HepG2 (cell line): Measurements from ENCODE around the gene CCDC192. TPM values are rescaled to one million over a fixed set of nuclear protein-coding genes. Genes with fewer than 3 reads are reported as not detected.

Experiments used
- ATAC-seq: fragments of 200-7000 bp; cut with Tn5 transposase; 3 replicates; pipeline ENCODE4 v1.9.1; 2020; ENCODE audit warnings: mild to moderate bottlenecking, moderate library complexity
- BruUV-seq: library from RNA; stranded (reverse); fragments of 400-500 nt; replicated peaks from 2 replicates; lab custom pipeline; 2021; lab: Mats Ljungman, UMichigan
- CTCF ChIA-PET: fragments of 300-600 bp; formaldehyde crosslinking; extraction: SDS; loops from one replicate; lab custom pipeline; 2021; ENCODE audit warnings: low total read pairs, inconsistent platforms, low intra/inter-chr PET ratio; lab: Yijun Ruan, JAX
- POLR2A ChIA-PET: fragments of 350-600 bp; sonication (Branson Sonifier 250); formaldehyde crosslinking; loops from one replicate; lab custom pipeline; 2020; ENCODE audit warnings: antibody characterized with exemption, inconsistent platforms; lab: Yijun Ruan, JAX
- DNase-seq: peaks from one replicate; pipeline ENCODE4 v3.0.0-alpha.2; 2015; ENCODE audit warnings: low spot score
- FAIRE-seq: peaks from 3 replicates; lab custom pipeline; 2011; peaks lifted over from hg19 to GRCh38; lab: Jason Lieb, UNC
- H2AFZ ChIP-seq: one replicate; pipeline ENCODE4 v1.6.1; 2011; ENCODE audit warnings: low read length, inconsistent platforms
- H3K27ac ChIP-seq: fragments of 300-600 bp; 3 replicates; pipeline ENCODE4 v1.8.0; 2011; ENCODE audit warnings: mixed run types, mild to moderate bottlenecking, mixed read lengths, low read length, inconsistent platforms; ENCODE audit not compliant: insufficient read depth; ENCODE audit errors: extremely low read length
- H3K27me3 ChIP-seq, 2 experiments: fragments of 200-600 bp in 1 of 2; 2 replicates in 1 of 2; 3 replicates in 1 of 2; pipeline versions ENCODE4 v1.6.0 to v1.8.0; 2011; ENCODE audit warnings: low read length in 2 of 2, mild to moderate bottlenecking in 2 of 2, moderate library complexity in 2 of 2, inconsistent platforms in 1 of 2; ENCODE audit not compliant: insufficient read depth in 2 of 2, control insufficient read depth in 1 of 2
- H3K36me3 ChIP-seq, 2 experiments: fragments of 200-600 bp in 1 of 2; replicated peaks in 1 of 2; 2 replicates in 1 of 2; 3 replicates in 1 of 2; pipeline versions ENCODE4 v1.5.1 to v1.8.0; 2011; ENCODE audit warnings: low read length in 2 of 2, inconsistent platforms in 1 of 2; ENCODE audit not compliant: insufficient read depth in 2 of 2, control insufficient read depth in 1 of 2
- H3K4me1 ChIP-seq: 2 replicates; pipeline ENCODE4 v1.5.1; 2012; ENCODE audit warnings: low read length, inconsistent platforms; ENCODE audit not compliant: insufficient read depth
- H3K4me2 ChIP-seq: 2 replicates; pipeline ENCODE4 v1.6.0; 2011; ENCODE audit warnings: low read depth, low read length, inconsistent platforms
- H3K4me3 ChIP-seq, 3 experiments: fragments of 200-600 bp in 1 of 3; sonication (generic), shearing (Covaris generic) in 1 of 3; replicated peaks in 1 of 3; 2 replicates each; pipeline ENCODE4 v1.5.1; 2011 to 2016; ENCODE audit warnings: low read length in 3 of 3, inconsistent platforms in 2 of 3, low read depth in 2 of 3, mild to moderate bottlenecking in 2 of 3, control low read depth in 1 of 3, mixed read lengths in 1 of 3; ENCODE audit not compliant: insufficient read depth in 1 of 3
- H3K79me2 ChIP-seq: one replicate; pipeline ENCODE4 v1.6.1; 2011; ENCODE audit warnings: low read length, inconsistent platforms; ENCODE audit not compliant: insufficient read depth
- H3K9ac ChIP-seq: 2 replicates; pipeline ENCODE4 v1.6.0; 2011; ENCODE audit warnings: mild to moderate bottlenecking, low read depth, low read length, inconsistent platforms; ENCODE audit not compliant: insufficient read depth
- H3K9me3 ChIP-seq: 2 replicates; pipeline ENCODE4 v1.5.1; 2012; ENCODE audit warnings: mild to moderate bottlenecking, low read length
- H4K20me1 ChIP-seq: 2 replicates; pipeline ENCODE4 v1.6.0; 2011; ENCODE audit warnings: inconsistent platforms, mild to moderate bottlenecking, low read length, moderate library complexity; ENCODE audit not compliant: insufficient read depth
- EED ChIP-seq: sonication (generic); formaldehyde crosslinking; IDR thresholded peaks from 2 replicates; pipeline ENCODE4 v1.5.0; 2020; ENCODE audit warnings: mild to moderate bottlenecking, missing genetic modification reagents
- RAD21 ChIP-seq: fragments of 450-650 bp; formaldehyde crosslinking; IDR thresholded peaks from 2 replicates; pipeline ENCODE4 v1.5.0; 2020; ENCODE audit warnings: mild to moderate bottlenecking
- SMC3 ChIP-seq: IDR thresholded peaks from 2 replicates; pipeline ENCODE4 v1.6.1; 2011; ENCODE audit warnings: low read length, improper control_type of control experiment
- STAG1 ChIP-seq: sonication (generic); formaldehyde crosslinking; IDR thresholded peaks from 2 replicates; pipeline ENCODE4 v1.4.0; 2020; ENCODE audit warnings: missing genetic modification reagents
- TFAP4 ChIP-seq: sonication (generic); IDR thresholded peaks from 2 replicates; pipeline ENCODE4 v1.6.1; 2016; ENCODE audit warnings: low read depth, borderline replicate concordance
- WGBS: methylation state at CpG from one replicate; pipeline ENCODE4 v1.1.6; 2017; ENCODE audit warnings: low lambda C conversion rate; 5-methylcytosine and 5-hydroxymethylcytosine counted together
- in situ Hi-C: cut with HindIII; loops from 2 replicates; pipeline ENCODE4 v1.10.0; 2017; ENCODE audit warnings: low pct_unique_long_range_greater_than_20kb; ENCODE audit not compliant: extremely low pct_ligation_motif_present
- intact Hi-C: fragments of 100-400 bp; cut with micrococcal nuclease; formaldehyde crosslinking; loops from one replicate; pipeline ENCODE4 v1.10.0; 2022; ENCODE audit not compliant: unreplicated experiment
- polyA plus RNA-seq, 8 experiments: library from polyadenylated mRNA; depleted of rRNA in 3 of 8; stranded (reverse) in 7 of 8; unstranded in 1 of 8; fragments of >200 nt; fragmentation: Illumina TruSeq in 4 of 8; extraction: Trizol in 4 of 8; gene quantifications; 2 replicates each; pipeline versions ENCODE4 v1.2.1 to v1.2.3, GENCODE V29; 2011 to 2016; ENCODE audit warnings: low read depth in 4 of 8, missing spikeins in 1 of 8, mixed read lengths in 1 of 8; ENCODE audit not compliant: insufficient read depth in 1 of 8
- total RNA-seq, 5 experiments: library from RNA; depleted of rRNA; stranded (reverse); fragments of >200 nt; fragmentation: Illumina TruSeq; extraction: Trizol; gene quantifications; 2 replicates each; pipeline ENCODE4 v1.2.3, GENCODE V29; 2016; ENCODE audit warnings: low read depth in 1 of 5
- TF ChIP-seq, protein P1 (sequence below): sonication (generic); formaldehyde crosslinking; IDR thresholded peaks from 2 replicates; pipeline ENCODE4 v1.5.0; 2020; ENCODE audit warnings: mild to moderate bottlenecking, missing genetic modification reagents, moderate library complexity
- TF ChIP-seq, protein P2 (sequence below): sonication (generic); formaldehyde crosslinking; IDR thresholded peaks from 2 replicates; pipeline ENCODE4 v1.8.0; 2022; ENCODE audit warnings: mild to moderate bottlenecking, missing genetic modification reagents, moderate library complexity

CCDC192 gene
- total and polyA plus RNA-seq, 2 of the 13 experiments (the other 11 are each of a cell fraction or from before 2014, with no cell fraction given): not detected

- Histone ChIP-seq H3K4me3 (no peak overlapping the region), H3K27me3 (no peaks in the 10 kb centered on the region), H3K4me1 (peaks cover 9% of the 10 kb centered on the region), H4K20me1 (no peaks in the 10 kb centered on the region), H3K9ac (no peak overlapping the region), H3K9me3 (no peaks in the 10 kb centered on the region), H3K79me2 (no peaks in the 10 kb centered on the region), H3K36me3 (no peaks in the 10 kb centered on the region), H3K27ac (no peak overlapping the region), H3K4me2 (no peak overlapping the region), H2AFZ (no peak overlapping the region)
- intact Hi-C loops (loop anchor here (1.0 to 5.0 kb wide), 2 partner anchors 204 to 314 kb away; partner anchors contain the start of gene SLC12A2), in situ Hi-C loops (loop anchor here (5.0 to 25.0 kb wide), 2 partner anchors 209 to 324 kb away; partner anchors contain the start of gene SLC12A2)
- TF ChIP-seq TFAP4 (peak; percentile 16; the same call in 1 of the 2 replicates), STAG1 (peak; percentile 63), SMC3 (peak; percentile 71), EED (CRISPR knock-in tag) (no peak), RAD21 (CRISPR knock-in tag) (0 out of 2 replicates have a peak, but pooled peaks have one; percentile 21)
- TF ChIP-seq, protein P1, sequence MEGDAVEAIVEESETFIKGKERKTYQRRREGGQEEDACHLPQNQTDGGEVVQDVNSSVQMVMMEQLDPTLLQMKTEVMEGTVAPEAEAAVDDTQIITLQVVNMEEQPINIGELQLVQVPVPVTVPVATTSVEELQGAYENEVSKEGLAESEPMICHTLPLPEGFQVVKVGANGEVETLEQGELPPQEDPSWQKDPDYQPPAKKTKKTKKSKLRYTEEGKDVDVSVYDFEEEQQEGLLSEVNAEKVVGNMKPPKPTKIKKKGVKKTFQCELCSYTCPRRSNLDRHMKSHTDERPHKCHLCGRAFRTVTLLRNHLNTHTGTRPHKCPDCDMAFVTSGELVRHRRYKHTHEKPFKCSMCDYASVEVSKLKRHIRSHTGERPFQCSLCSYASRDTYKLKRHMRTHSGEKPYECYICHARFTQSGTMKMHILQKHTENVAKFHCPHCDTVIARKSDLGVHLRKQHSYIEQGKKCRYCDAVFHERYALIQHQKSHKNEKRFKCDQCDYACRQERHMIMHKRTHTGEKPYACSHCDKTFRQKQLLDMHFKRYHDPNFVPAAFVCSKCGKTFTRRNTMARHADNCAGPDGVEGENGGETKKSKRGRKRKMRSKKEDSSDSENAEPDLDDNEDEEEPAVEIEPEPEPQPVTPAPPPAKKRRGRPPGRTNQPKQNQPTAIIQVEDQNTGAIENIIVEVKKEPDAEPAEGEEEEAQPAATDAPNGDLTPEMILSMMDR (CRISPR knock-in tag): peak; percentile 64
- TF ChIP-seq, protein P2, sequence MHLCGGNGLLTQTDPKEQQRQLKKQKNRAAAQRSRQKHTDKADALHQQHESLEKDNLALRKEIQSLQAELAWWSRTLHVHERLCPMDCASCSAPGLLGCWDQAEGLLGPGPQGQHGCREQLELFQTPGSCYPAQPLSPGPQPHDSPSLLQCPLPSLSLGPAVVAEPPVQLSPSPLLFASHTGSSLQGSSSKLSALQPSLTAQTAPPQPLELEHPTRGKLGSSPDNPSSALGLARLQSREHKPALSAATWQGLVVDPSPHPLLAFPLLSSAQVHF: no peak
- DNase-seq (peak; percentile 36), FAIRE-seq (peak; percentile 85), ATAC-seq (peak; percentile 88)
- POLR2A ChIA-PET: no interaction called here
- 24% methylated on average over 4 of the region's 4 CpGs for WGBS
- CTCF ChIA-PET: interaction anchor here (0.6 to 2.7 kb wide), 2 partner anchors 323 to 326 kb away, joined by 3 to 22 read pairs; no protein-coding TSS in a partner anchor
- no TSS peak for BruUV-seq
Measured at GRCh38 chr5:127878174-127878750, 175.1 kb downstream of the CCDC192 start.
